PC-9 (cell line): Measurements from ENCODE around the gene ASPHD1. TPM values are rescaled to one million over a fixed set of nuclear protein-coding genes. Genes with fewer than 3 reads are reported as not detected.

Experiments used
- BruUV-seq: library from RNA; stranded (reverse); fragments of 400-500 nt; replicated peaks from 2 replicates; lab custom pipeline; 2021; lab: Mats Ljungman, UMichigan
- CTCF ChIA-PET: fragments of 300-600 bp; sonication (Branson Sonifier 250); formaldehyde crosslinking; loops from one replicate; lab custom pipeline; 2022; ENCODE audit warnings: antibody characterized with exemption; lab: Charles Lee
- POLR2A ChIA-PET: fragments of 300-600 bp; sonication (Branson Sonifier 250); formaldehyde crosslinking; loops from one replicate; lab custom pipeline; 2022; ENCODE audit warnings: antibody characterized with exemption; ENCODE audit not compliant: unreplicated experiment; lab: Charles Lee
- DNase-seq, 2 experiments: peaks; one replicate each; pipeline versions ENCODE4 v3.0.0 to v3.0.0-alpha.2; 2015 to 2022; ENCODE audit warnings: mixed read lengths in 1 of 2
- H2AFZ ChIP-seq: fragments of 200-600 bp; sonication (generic); 2 replicates; pipeline ENCODE4 v1.8.1; 2017; ENCODE audit warnings: antibody characterized with exemption
- H3F3A ChIP-seq: fragments of 200-600 bp; sonication (generic); 2 replicates; pipeline ENCODE4 v1.8.1; 2017; ENCODE audit warnings: antibody characterized with exemption, mild to moderate bottlenecking, low read depth; ENCODE audit not compliant: insufficient read depth
- H3K27ac ChIP-seq: fragments of 200-600 bp; sonication (generic); 2 replicates; pipeline ENCODE4 v1.6.1; 2016; ENCODE audit warnings: mixed run types
- H3K27me3 ChIP-seq: fragments of 200-600 bp; sonication (generic); 2 replicates; pipeline ENCODE4 v1.6.1; 2016; ENCODE audit warnings: low read depth, mixed run types; ENCODE audit not compliant: insufficient read depth
- H3K36me3 ChIP-seq: fragments of 200-600 bp; sonication (generic); 2 replicates; pipeline ENCODE4 v1.6.1; 2016; ENCODE audit warnings: low read depth, mixed run types
- H3K4me1 ChIP-seq: fragments of 200-600 bp; sonication (generic); replicated peaks from 2 replicates; pipeline ENCODE4 v1.6.1; 2016; ENCODE audit warnings: mixed run types; ENCODE audit not compliant: insufficient read depth
- H3K4me2 ChIP-seq: fragments of 200-600 bp; sonication (generic); 2 replicates; pipeline ENCODE4 v1.6.1; 2017; ENCODE audit warnings: mixed run types
- H3K4me3 ChIP-seq: fragments of 200-600 bp; sonication (generic); 2 replicates; pipeline ENCODE4 v1.6.1; 2016; ENCODE audit warnings: mixed run types
- H3K79me2 ChIP-seq: fragments of 200-600 bp; sonication (generic); 2 replicates; pipeline ENCODE4 v1.6.1; 2017; ENCODE audit warnings: low read depth, mixed run types
- H3K9me2 ChIP-seq: fragments of 200-600 bp; sonication (generic); 2 replicates; pipeline ENCODE4 v1.8.1; 2017; ENCODE audit warnings: mild to moderate bottlenecking; ENCODE audit not compliant: insufficient read depth
- H3K9me3 ChIP-seq: fragments of 200-600 bp; sonication (generic); 2 replicates; pipeline ENCODE4 v1.8.1; 2016; ENCODE audit warnings: low read depth; ENCODE audit not compliant: insufficient read depth
- H4K20me1 ChIP-seq: fragments of 200-600 bp; sonication (generic); 2 replicates; pipeline ENCODE4 v1.8.1; 2017; ENCODE audit not compliant: insufficient read depth
- EZH2 ChIP-seq: fragments of 200-600 bp; sonication (generic); IDR thresholded peaks from 2 replicates; pipeline ENCODE4 v1.8.0; 2017; ENCODE audit warnings: antibody characterized with exemption, low read depth
- intact Hi-C: fragments of 100-400 bp; cut with micrococcal nuclease; formaldehyde crosslinking; loops from one replicate; pipeline ENCODE4 v1.10.0; 2022; ENCODE audit not compliant: unreplicated experiment
- total RNA-seq: library from RNA; stranded (reverse); gene quantifications from 2 replicates; pipeline ENCODE4 v1.2.3, GENCODE V29; 2021
- TF ChIP-seq, protein P1 (sequence below): fragments of 200-600 bp; sonication (generic); conservative IDR thresholded peaks from 2 replicates; pipeline ENCODE4 v1.6.1; 2017; ENCODE audit warnings: mixed run types, antibody characterized with exemption, mild to moderate bottlenecking, moderate library complexity

ASPHD1 gene
- total RNA-seq, 1 experiment from 2014 or later: 8.3 TPM

DNA sequence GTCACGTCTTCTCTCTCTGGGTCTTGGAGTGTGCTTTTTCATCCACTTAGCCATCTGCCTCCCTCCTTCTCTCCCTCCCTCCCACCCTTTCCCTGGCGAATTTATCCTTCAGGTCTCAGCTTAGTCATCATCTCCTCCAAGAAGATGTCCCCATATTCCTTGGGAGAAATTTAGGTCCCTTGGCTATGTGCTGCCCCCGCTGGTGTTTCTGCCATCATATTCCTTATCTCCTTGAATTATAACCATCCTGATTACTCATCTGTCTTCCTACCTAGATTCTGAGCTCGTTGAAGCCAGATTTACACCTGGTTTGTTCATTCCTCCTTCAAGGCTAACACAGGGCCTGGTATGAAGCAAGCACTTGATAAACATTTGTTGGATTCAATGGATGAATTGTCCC is 5.9 kb upstream of the ASPHD1 start:
- POLR2A ChIA-PET: interaction anchor here (0.6 kb wide), 1 partner anchor 138 kb away, joined by 13 read pairs; no protein-coding TSS in a partner anchor
- intact Hi-C loops: no loop called here

DNA sequence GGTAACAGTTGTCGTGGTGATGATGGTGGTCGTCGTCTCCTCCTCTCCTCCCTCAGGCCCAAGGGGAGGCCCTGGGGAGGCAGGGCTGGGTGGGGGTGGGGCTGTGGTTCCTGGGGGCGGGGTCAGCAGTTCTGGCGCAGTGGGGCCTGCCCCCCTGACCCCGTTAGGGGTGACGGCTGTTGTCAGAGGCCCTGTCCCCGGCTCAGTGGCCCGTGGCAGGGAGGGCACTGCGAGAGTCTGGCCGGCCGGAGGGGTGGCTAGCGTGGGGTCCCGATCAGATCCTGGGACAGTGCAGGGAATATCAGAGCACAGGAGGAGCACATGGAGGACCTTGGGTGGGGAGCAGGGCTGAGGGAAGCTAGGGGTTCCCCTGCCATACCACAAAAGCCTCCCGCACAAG is 3.4 kb upstream of the ASPHD1 start:
- no peak overlapping the region for H2AFZ ChIP-seq
- H3K79me2 ChIP-seq: 0 out of 2 replicates have a peak, but pooled peaks cover 1% of the 10 kb centered on the region
- H3K4me2 ChIP-seq: no peak overlapping the region
- TF ChIP-seq, protein P1, sequence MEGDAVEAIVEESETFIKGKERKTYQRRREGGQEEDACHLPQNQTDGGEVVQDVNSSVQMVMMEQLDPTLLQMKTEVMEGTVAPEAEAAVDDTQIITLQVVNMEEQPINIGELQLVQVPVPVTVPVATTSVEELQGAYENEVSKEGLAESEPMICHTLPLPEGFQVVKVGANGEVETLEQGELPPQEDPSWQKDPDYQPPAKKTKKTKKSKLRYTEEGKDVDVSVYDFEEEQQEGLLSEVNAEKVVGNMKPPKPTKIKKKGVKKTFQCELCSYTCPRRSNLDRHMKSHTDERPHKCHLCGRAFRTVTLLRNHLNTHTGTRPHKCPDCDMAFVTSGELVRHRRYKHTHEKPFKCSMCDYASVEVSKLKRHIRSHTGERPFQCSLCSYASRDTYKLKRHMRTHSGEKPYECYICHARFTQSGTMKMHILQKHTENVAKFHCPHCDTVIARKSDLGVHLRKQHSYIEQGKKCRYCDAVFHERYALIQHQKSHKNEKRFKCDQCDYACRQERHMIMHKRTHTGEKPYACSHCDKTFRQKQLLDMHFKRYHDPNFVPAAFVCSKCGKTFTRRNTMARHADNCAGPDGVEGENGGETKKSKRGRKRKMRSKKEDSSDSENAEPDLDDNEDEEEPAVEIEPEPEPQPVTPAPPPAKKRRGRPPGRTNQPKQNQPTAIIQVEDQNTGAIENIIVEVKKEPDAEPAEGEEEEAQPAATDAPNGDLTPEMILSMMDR: no peak
- no peak for TF ChIP-seq EZH2
- POLR2A ChIA-PET: no interaction called here
- no peaks in the 10 kb centered on the region for H3K9me3 ChIP-seq
- H3K9me2 ChIP-seq: no peaks in the 10 kb centered on the region
- no peaks in the 10 kb centered on the region; the same call in 1 of the 2 replicates for H4K20me1 ChIP-seq
- no peak overlapping the region for H3K27ac ChIP-seq
- DNase-seq: no peak
- peaks cover 14% of the 10 kb centered on the region for H3F3A ChIP-seq
- CTCF ChIA-PET: no interaction called here
- H3K4me1 ChIP-seq: peaks cover 16% of the 10 kb centered on the region; the same call in 1 of the 2 replicates
- no peaks in the 10 kb centered on the region for H3K27me3 ChIP-seq
- no peak overlapping the region for H3K4me3 ChIP-seq
- intact Hi-C loops: loop anchor here (5.0 kb wide), 2 partner anchors 35 to 75 kb away; partner anchors contain the start of genes CDIPT and MVP
- no peaks in the 10 kb centered on the region for H3K36me3 ChIP-seq
- BruUV-seq: no TSS peak

More for the DNA sequence above, 5.9 kb upstream of the ASPHD1 start:
- Histone ChIP-seq H3K36me3 (no peaks in the 10 kb centered on the region), H4K20me1 (no peaks in the 10 kb centered on the region; the same call in 1 of the 2 replicates), H3K27me3 (no peaks in the 10 kb centered on the region), H3K4me1 (0 out of 2 replicates have a peak, but pooled peaks cover 6% of the 10 kb centered on the region), H3F3A (peaks cover 14% of the 10 kb centered on the region), H3K9me3 (no peaks in the 10 kb centered on the region), H3K79me2 (no peaks in the 10 kb centered on the region), H3K9me2 (no peaks in the 10 kb centered on the region), H2AFZ (no peak overlapping the region), H3K27ac (no peak overlapping the region), H3K4me3 (no peak overlapping the region), H3K4me2 (no peak overlapping the region)
- CTCF ChIA-PET: interaction anchor here (0.7 kb wide), 1 partner anchor 50 kb away, joined by 16 read pairs; no protein-coding TSS in a partner anchor
- no peak for DNase-seq
- TF ChIP-seq, protein P1: no peak
- TF ChIP-seq EZH2: no peak
- no TSS peak for BruUV-seq

DNA sequence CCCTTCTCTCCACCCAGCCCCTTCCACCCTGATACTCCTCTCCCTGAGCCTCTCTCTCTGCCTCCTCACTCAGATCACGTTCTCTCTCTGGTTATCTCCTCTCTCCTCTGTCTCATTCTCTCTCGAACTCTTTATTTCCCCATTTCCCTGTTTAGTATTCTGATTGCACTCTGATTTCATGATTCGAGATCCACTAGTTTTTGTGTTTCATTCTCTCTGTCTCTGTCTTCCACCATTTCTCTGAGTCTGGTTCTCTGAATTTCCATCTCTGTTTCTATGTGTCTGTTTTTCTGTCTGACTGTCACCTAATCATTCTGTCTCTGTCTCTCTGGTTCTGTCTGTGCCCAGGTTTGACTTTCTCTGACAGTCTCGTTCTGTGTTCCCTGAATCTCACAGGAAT is 3.0 kb upstream of the ASPHD1 start:
- no peaks in the 10 kb centered on the region for H3K9me2 ChIP-seq
- TF ChIP-seq, protein P1: no peak
- no peak for TF ChIP-seq EZH2
- peaks cover 14% of the 10 kb centered on the region for H3F3A ChIP-seq
- intact Hi-C loops: loop anchor here (5.0 kb wide), 2 partner anchors 35 to 75 kb away; partner anchors contain the start of genes CDIPT and MVP
- BruUV-seq: no TSS peak
- no peak overlapping the region for H3K4me3 ChIP-seq
- H3K4me2 ChIP-seq: no peak overlapping the region
- H3K36me3 ChIP-seq: no peaks in the 10 kb centered on the region
- ChIA-PET CTCF (no interaction called here), POLR2A (no interaction called here)
- 0 out of 2 replicates have a peak, but pooled peaks cover 5% of the 10 kb centered on the region for H3K79me2 ChIP-seq
- H3K27me3 ChIP-seq: no peaks in the 10 kb centered on the region
- H4K20me1 ChIP-seq: no peaks in the 10 kb centered on the region; the same call in 1 of the 2 replicates
- no peaks in the 10 kb centered on the region for H3K9me3 ChIP-seq
- no peak overlapping the region for H2AFZ ChIP-seq
- peaks cover 16% of the 10 kb centered on the region; the same call in 1 of the 2 replicates for H3K4me1 ChIP-seq
- no peak overlapping the region for H3K27ac ChIP-seq
- DNase-seq: no peak
